ENCODE measurements around the gene KLK8. TPM values are rescaled to one million over a fixed set of nuclear protein-coding genes. Genes with fewer than 3 reads are reported as not detected.

Gene KLK8
- polyA plus RNA-seq, 2 of the 4 experiments (the other 2 are of a cell fraction) = not detected

- Histone ChIP-seq H3K4me1 (no peaks in the 10 kb centered on the region), H3K9me3 (peaks cover 5% of the 10 kb centered on the region; the same call in 2 of the 3 replicates), H3K27ac (no peak overlapping the region), H3K4me2 (no peak overlapping the region), H3K4me3 (no peak overlapping the region)
- no peak for ATAC-seq
- ChIA-PET POLR2A (no interaction called here), CTCF (no interaction called here)
- FAIRE-seq = no peak
- no peak for TF ChIP-seq PBX3 (IDR thresholded peaks at IDR 0.05)
- no peak for TF ChIP-seq KDM5A (IDR thresholded peaks at IDR 0.05)
- TF ChIP-seq HDAC2 (IDR thresholded peaks at IDR 0.05) = no peak
- no peak for TF ChIP-seq FOSL2 (IDR thresholded peaks at IDR 0.05)
- TF ChIP-seq FOSL2 (CRISPR knock-in tag; IDR thresholded peaks at IDR 0.05) = no peak
- TF ChIP-seq NR3C1 (IDR thresholded peaks at IDR 0.05) = no peak
- TF ChIP-seq CBX8 (IDR thresholded peaks at IDR 0.05) = no peak
- no peak for TF ChIP-seq USF2 (IDR thresholded peaks at IDR 0.05)
- no peak for TF ChIP-seq POLR2A (IDR thresholded peaks at IDR 0.05; ENCODE audit: low read length)
- TF ChIP-seq ZNF302 (CRISPR knock-in tag; IDR thresholded peaks at IDR 0.05) = no peak
- no peak for TF ChIP-seq JUN (IDR thresholded peaks at IDR 0.05)
- TF ChIP-seq PHF8 (IDR thresholded peaks at IDR 0.05; ENCODE audit: borderline replicate concordance, low read depth) = no peak
- TF ChIP-seq CHD2 (IDR thresholded peaks at IDR 0.05; ENCODE audit: low read length, partially characterized antibody) = no peak
- no peak for TF ChIP-seq ESRRA (IDR thresholded peaks at IDR 0.05; ENCODE audit: borderline replicate concordance, low read length)
- no peak for TF ChIP-seq MYC (IDR thresholded peaks at IDR 0.05; ENCODE audit: borderline replicate concordance, low read length)
- no peak for TF ChIP-seq EHF (CRISPR knock-in tag; IDR thresholded peaks at IDR 0.05)
- TF ChIP-seq CTCF (IDR thresholded peaks at IDR 0.05) = no peak
- no peak for TF ChIP-seq ZSCAN20 (CRISPR knock-in tag; IDR thresholded peaks at IDR 0.05)
- no peak for TF ChIP-seq RARB (CRISPR knock-in tag; IDR thresholded peaks at IDR 0.05)
- TF ChIP-seq BHLHE40 (IDR thresholded peaks at IDR 0.05; ENCODE audit: low read depth, low read length) = no peak
- WGBS (ENCODE audit: missing lambda C conversion rate) = 26% methylated on average over 3 of the region's 3 CpGs
- DNase-seq (ENCODE audit: low read depth in 1 of 2, low spot score in 1 of 2) = no peak
Observed at GRCh38 chr19:50964266-50964665, 37.1 kb downstream of the KLK8 start.

GRCh38 chr19:50963381-50963780, 38.0 kb downstream of the KLK8 start:
- no peak overlapping the region for H3K27ac ChIP-seq
- H3K4me2 ChIP-seq = no peak overlapping the region
- TF ChIP-seq HEYL (CRISPR knock-in tag; IDR thresholded peaks at IDR 0.05) = no peak
- TF ChIP-seq MAX (IDR thresholded peaks at IDR 0.05) = no peak
- TF ChIP-seq HOXB5 (CRISPR knock-in tag; IDR thresholded peaks at IDR 0.05) = no peak
- TF ChIP-seq RNF2 (IDR thresholded peaks at IDR 0.05; ENCODE audit: borderline replicate concordance, low read depth) = no peak
- no peak for TF ChIP-seq POLR2AphosphoS2 (conservative IDR thresholded peaks at IDR 0.05; ENCODE audit: low read length)
- TF ChIP-seq MAFK (IDR thresholded peaks at IDR 0.05; ENCODE audit: partially characterized antibody) = no peak
- TF ChIP-seq POLR2A (IDR thresholded peaks at IDR 0.05; ENCODE audit: low read length) = no peak
- TF ChIP-seq TFCP2L1 (CRISPR knock-in tag; IDR thresholded peaks at IDR 0.05) = no peak
- TF ChIP-seq RFX5 (IDR thresholded peaks at IDR 0.05) = no peak
- no peak for TF ChIP-seq HES2 (IDR thresholded peaks at IDR 0.05)
- TF ChIP-seq SREBF2 (IDR thresholded peaks at IDR 0.05) = no peak
- TF ChIP-seq CHD4 (IDR thresholded peaks at IDR 0.05; ENCODE audit: borderline replicate concordance) = no peak
- no peak for TF ChIP-seq CHD2 (IDR thresholded peaks at IDR 0.05; ENCODE audit: low read length, partially characterized antibody)
- no peak for TF ChIP-seq RARB (CRISPR knock-in tag; IDR thresholded peaks at IDR 0.05)
- TF ChIP-seq ZNF302 (CRISPR knock-in tag; IDR thresholded peaks at IDR 0.05) = no peak
- no peak for TF ChIP-seq JUN (IDR thresholded peaks at IDR 0.05)
- no peak for TF ChIP-seq FOSL2 (IDR thresholded peaks at IDR 0.05)
- TF ChIP-seq FOSL2 (CRISPR knock-in tag; IDR thresholded peaks at IDR 0.05) = no peak
- TF ChIP-seq EHF (CRISPR knock-in tag; IDR thresholded peaks at IDR 0.05) = no peak
- ChIA-PET CTCF (no interaction called here), POLR2A (no interaction called here)
- peaks cover 5% of the 10 kb centered on the region; the same call in 2 of the 3 replicates for H3K9me3 ChIP-seq
- 32% methylated on average over 6 of the region's 6 CpGs for WGBS (ENCODE audit: missing lambda C conversion rate)
- no peak for ATAC-seq
- H3K4me1 ChIP-seq = no peaks in the 10 kb centered on the region
- no peak overlapping the region for H3K4me3 ChIP-seq
- FAIRE-seq = no peak
- no peak for DNase-seq (ENCODE audit: low read depth in 1 of 2, low spot score in 1 of 2)
